Putamen (tissue), 1 donor: ENCODE data around the gene CLEC4C.

Source experiments
- DNase-seq: peaks from one replicate; pipeline ENCODE4 v3.0.0-alpha.2; 2016; ENCODE audit warnings: low spot score

CLEC4C gene

GRCh38 chr12:7723926-7724325 lies 23.2 kb downstream of the CLEC4C start:
- no peak for DNase-seq

DNA sequence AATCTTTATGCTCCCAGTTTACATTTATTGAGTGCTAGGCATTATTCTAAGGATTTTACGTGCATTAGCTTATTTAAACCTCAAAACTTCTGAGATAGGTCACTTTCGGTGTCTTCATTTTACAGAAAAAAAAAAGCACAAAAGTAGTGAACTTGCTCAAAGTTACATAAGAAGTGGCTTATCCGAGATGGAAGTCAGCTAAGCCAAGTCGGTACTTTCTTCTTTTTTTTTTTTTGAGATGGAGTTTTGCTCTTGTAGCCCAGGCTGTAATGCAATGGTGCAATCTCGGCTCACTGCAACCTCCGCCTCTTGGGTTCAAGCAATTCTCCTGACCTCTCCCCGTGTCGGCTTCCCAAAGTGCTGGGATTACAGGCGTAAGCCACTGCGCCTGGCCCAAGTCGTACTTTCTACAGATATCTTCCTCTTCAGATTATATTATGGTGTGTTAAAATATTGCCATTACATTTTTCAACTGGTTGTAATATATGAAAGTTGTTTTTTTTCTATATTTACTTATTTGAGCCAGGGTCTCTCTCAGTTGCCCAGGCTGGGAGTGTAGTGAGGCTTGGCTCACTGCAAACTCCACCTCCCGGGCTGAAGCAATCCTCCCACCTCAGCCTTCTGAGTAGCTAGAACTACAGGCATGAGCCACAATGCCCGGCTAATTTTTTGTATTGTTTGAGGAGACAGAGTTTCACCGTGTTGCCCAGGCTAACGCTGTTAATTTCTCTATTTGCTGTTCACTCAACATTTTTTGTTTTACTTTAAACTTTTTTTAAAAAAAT lies 27.0 kb downstream of the CLEC4C start:
- DNase-seq = no peak

- DNase-seq = no peak
These were observed 30.8 kb downstream of the CLEC4C start for GRCh38 chr12:7716381-7716780.

DNA sequence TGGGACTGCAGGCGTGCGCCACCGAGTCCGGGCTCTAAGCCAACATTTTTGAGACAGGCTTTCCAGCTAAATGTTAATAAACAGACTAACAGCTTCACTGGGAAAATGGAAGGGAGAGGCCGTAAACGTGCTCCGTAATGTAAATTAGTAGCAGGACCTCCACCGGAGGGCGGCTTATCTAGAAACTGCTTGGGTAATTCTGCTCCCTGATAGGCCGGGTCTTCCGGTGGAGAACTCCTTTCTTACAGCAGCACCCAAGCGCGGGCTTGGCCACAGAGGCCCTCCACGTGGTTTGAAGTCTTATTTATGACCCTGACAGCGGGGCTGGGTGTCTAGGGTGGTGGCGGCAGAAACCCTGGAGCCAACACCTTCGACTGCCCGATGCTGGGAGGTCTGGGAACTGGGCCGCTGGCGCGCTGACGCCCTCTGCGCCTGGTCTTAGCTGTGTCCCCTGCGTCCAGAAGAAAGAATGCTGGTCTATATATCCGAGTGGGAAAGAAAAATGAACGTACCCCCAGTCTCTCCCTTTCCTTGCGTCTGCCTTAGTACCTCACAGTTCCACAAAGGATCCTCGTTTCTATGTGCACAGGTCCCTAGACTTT lies 34.2 kb downstream of the CLEC4C start:
- DNase-seq = no peak

GRCh38 chr12:7711133-7711532 lies 36.0 kb downstream of the CLEC4C start, which contains the start of gene DPPA3:
TSS of gene DPPA3 (plus strand) at chr12:7711433. CDS start at chr12:7711571, 138 bp downstream.
- DNase-seq = no peak

DNA sequence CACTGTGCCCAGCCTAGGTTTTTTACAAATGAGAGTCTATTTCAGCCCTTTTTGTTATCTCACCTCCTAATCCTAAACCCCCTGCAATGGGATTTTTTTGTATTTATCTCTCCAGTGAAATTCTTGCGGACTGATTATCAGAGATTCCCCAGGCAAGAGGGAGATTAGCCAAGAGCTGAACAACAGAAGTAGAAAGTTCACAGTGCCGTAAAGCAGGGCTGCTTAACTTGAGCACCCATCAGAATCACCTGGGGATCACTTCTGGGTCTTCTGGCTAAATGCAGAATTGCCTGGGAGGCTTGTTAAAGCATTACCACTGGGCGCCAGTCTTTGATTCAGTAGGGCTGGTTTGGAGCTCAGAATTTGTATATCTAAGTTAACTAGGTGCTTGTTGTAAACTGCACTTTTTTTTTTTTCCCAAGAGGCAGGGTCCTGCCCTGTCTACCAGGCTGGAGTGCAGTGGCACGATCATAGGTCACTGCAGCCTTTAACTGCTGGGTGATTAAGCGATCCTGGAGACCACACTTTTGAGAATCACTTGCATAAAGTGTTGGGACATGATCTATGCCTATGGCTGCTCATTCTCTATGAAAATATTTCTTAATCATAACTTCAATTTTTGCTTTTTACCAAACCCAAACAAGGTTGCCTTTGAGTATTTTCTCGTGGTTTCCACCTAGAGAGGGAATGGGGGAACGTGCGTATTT lies 37.1 kb downstream of the CLEC4C start:
- DNase-seq = no peak

DNA sequence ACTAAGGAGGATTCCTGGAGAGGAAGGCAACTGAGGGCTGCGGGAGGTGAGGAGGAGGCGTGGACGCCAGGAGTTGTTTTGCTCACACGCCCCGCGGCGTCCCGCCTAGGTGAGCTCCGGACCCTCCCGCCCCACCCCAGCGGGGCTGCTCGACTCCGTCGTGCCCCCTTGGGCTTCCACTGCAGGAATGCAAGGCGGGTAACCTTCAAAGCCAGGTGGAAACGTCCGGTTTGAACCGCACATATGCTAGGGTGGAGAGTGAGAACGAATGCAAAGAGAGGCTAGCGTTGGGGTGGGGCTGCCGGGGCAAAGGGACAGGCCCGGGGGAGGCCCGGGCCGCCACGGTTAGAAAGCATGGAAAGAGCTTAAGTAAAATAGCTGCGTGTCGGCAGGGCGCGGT lies 41.3 kb downstream of the CLEC4C start:
- no peak for DNase-seq

DNA sequence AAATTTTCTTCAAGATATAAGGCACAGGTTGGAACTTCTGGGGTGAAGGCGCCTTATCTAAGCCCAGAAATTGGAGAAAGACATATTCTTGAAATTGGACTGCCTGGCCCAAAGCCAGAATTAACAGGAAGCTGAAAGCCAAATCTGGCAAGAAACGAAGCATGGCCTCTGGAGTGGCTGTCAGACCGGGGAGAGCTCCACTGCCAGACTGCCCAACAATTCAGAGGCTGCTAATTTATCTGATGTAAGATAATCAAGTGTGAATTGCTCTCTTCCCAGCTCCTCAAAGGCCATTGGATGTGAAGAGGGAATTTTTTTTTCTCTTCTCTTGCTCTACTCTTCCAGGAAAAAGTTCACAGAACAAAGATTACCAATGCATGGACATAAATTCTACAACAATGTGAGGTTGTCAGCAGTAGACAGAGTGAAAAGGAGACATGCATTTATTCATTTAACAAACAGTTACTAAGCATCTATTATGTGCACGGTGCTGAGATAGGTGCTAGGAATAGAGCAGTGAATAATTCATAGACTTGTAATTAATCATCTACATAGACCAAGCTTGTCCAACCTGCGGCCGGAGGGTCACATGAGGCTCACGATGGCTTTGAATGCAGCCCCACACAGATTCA lies 51.5 kb downstream of the CLEC4C start, which contains the start of gene GDF3:
Gene GDF3, minus strand, starts transcription at position 210 of the 632 bp plus-strand sequence. Its CDS starts 47 bp downstream, at position 163.
- DNase-seq = no peak

DNA sequence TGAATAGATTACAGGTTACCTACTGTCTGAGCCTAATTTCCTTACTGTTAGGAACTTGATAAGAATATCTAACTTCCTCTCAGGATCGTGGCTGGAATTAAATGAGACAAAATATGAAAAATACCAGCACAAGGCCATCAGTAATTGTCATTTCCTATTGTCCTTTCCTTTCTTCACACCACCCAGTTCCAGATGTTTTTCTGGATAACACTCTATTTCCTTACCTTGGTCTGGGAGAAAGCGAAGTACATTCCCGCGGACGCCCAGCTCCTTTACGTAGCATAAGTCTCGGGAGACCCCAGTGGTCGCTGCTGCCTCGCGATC lies 52.0 kb downstream of the CLEC4C start:
- DNase-seq = no peak

DNA sequence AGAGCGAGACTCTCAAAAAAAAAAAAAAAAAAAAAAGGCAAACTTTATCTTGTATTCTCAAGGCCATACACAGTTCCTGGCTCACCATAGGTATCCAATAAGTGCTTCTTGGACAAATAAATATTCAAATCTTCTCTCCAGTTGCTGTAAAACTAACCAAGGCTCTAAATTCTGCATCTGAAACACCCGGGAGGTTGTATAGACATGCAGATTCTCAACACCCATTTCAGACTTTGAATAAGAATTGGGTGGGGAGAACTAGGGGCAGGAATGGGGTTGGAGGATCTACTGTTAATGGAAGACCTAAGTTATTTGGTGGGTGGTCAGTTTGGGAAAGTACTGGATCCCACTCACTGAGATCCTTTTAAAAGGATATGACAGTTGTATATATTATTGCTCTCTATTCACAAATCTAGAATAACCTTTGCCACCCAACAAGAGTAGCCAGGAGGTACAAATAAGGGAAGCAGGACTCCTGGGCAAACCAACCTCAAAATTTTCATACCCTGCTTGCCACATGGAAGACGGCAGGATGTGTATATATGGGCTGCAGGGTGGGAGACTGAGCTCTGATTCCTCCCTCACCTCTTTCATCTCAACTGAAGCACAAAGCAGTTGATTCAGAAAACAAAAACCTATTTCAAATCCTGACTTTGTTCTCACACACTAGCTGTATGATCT lies 52.5 kb downstream of the CLEC4C start:
- no peak for DNase-seq

DNA sequence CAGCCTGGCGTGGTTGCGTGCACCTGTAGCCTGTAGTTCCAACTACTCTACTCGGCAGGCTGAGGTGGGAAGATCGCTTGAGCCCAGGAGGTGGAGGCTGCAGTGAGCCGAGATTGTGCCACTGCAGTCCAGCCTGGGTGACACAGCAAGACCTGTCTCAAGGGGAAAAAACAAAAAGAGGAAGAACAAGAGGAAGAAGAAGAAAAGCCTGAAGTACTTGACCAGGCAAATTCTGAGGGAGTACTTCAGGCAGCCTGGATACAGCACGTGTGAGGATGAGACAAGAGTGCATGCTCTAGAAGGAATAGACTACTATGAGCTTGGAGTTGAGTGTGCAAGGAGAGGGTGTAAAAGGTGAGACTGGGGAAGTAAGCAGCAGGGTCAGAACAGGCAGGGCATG lies 53.4 kb downstream of the CLEC4C start:
- no peak for DNase-seq

DNA sequence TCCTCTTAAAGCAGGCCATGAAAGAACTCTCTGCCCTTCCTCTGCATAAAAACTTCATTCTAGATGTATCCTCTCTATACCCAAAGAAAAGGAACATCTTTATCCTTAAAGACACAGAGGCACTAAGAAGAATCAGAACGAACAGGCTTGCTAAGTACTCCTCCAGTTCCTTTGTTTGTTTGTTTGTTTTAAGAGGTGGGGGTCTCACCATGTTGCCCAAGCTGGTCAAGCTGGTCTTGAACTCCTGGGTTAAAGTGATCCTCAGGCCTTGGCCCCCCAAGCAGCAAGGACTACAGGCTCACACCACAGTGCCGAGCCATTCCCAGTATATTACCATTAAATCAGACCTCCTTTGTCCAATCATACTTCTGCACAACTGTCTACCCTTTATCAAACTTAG lies 65.6 kb downstream of the CLEC4C start:
- DNase-seq = no peak
